Measurements from ENCODE around the gene SLC30A3. TPM values are rescaled to one million over a fixed set of nuclear protein-coding genes. Genes with fewer than 3 reads are reported as not detected.

SLC30A3 gene
- total RNA-seq, 1 experiment from 2014 or later, result not detected

- H3K27ac Mint-ChIP-seq (ENCODE audit: low read depth, unreplicated experiment), result peak within 1 kb of the TSS; percentile 99
- DNase-seq (ENCODE audit: unreplicated experiment), result peak; percentile 87
- H3K36me3 Mint-ChIP-seq (ENCODE audit: insufficient read depth, unreplicated experiment), result peaks cover 44% of the 10 kb centered on the region
- no TSS peak for BruUV-seq (replicated peaks)
- H3K27me3 Mint-ChIP-seq (ENCODE audit: insufficient read depth, unreplicated experiment), result no peaks in the 10 kb centered on the region
- POLR2A ChIA-PET, result interaction anchor here (0.6 to 3.2 kb wide), 17 partner anchors 66 to 451 kb away, joined by 3 to 20 read pairs (median 4); partner anchors contain the start of genes AGBL5, GTF3C2, KHK and MPV17
- TF ChIP-seq CTCF (IDR thresholded peaks at IDR 0.05; ENCODE audit: unreplicated experiment), result no peak
- intact Hi-C loops (cut with micrococcal nuclease), result loop anchor here (10.0 kb wide), 1 partner anchor 73 kb away; the partner anchor contains the start of gene TRIM54
- H3K4me1 Mint-ChIP-seq (ENCODE audit: insufficient read depth, unreplicated experiment), result peaks cover 20% of the 10 kb centered on the region
- peak within 1 kb of the TSS; percentile 86 for H3K4me3 Mint-ChIP-seq (ENCODE audit: unreplicated experiment)
- no peaks in the 10 kb centered on the region for H3K9me3 Mint-ChIP-seq (ENCODE audit: unreplicated experiment)
- CTCF ChIA-PET, result interaction anchor here (0.6 to 2.3 kb wide), 3 partner anchors 10 to 113 kb away, joined by 3 to 5 read pairs (median 5); no protein-coding TSS in a partner anchor
Measured at GRCh38 chr2:27211943-27212625, 50.8 kb downstream of the SLC30A3 start, which contains the start of the genes ATRAID and SLC5A6. Gene ATRAID (plus strand): TSS chr2:27212041. CDS start chr2:27212369, 328 bp downstream. Gene SLC5A6 (minus strand): TSS chr2:27212268. CDS start chr2:27207650, 4,618 bp downstream.

- Mint-ChIP-seq H3K36me3 (ENCODE audit: insufficient read depth, unreplicated experiment) (peaks cover 49% of the 10 kb centered on the region), H3K27me3 (ENCODE audit: insufficient read depth, unreplicated experiment) (no peaks in the 10 kb centered on the region), H3K4me3 (ENCODE audit: unreplicated experiment) (peak overlapping the region; percentile 86), H3K9me3 (ENCODE audit: unreplicated experiment) (no peaks in the 10 kb centered on the region), H3K4me1 (ENCODE audit: insufficient read depth, unreplicated experiment) (peaks cover 18% of the 10 kb centered on the region), H3K27ac (ENCODE audit: low read depth, unreplicated experiment) (peak overlapping the region; percentile 99)
- intact Hi-C loops (cut with micrococcal nuclease), result loop anchor here (10.0 kb wide), 1 partner anchor 73 kb away; the partner anchor contains the start of gene TRIM54
- TSS peak; percentile 75 for BruUV-seq (replicated peaks)
- CTCF ChIA-PET, result interaction anchor here (0.7 to 2.3 kb wide), 3 partner anchors 9 to 112 kb away, joined by 3 to 5 read pairs (median 5); no protein-coding TSS in a partner anchor
- POLR2A ChIA-PET, result interaction anchor here (0.6 to 3.2 kb wide), 14 partner anchors 20 to 452 kb away, joined by 3 to 20 read pairs (median 4); partner anchors contain the start of genes AGBL5, KHK, PREB and SUPT7L
- TF ChIP-seq CTCF (IDR thresholded peaks at IDR 0.05; ENCODE audit: unreplicated experiment), result no peak
- DNase-seq (ENCODE audit: unreplicated experiment), result peak; percentile 46
Measured at GRCh38 chr2:27211241-27211942, 51.5 kb downstream of the SLC30A3 start.

GRCh38 chr2:27209621-27210401, 53.0 kb downstream of the SLC30A3 start:
- CTCF ChIA-PET, result interaction anchor here (0.9 kb wide), 1 partner anchor 78 kb away, joined by 3 read pairs; no protein-coding TSS in a partner anchor
- intact Hi-C loops (cut with micrococcal nuclease), result loop anchor here (10.0 kb wide), 1 partner anchor 75 kb away; the partner anchor contains the start of gene TRIM54
- no peaks in the 10 kb centered on the region for H3K9me3 Mint-ChIP-seq (ENCODE audit: unreplicated experiment)
- no peak overlapping the region for H3K27ac Mint-ChIP-seq (ENCODE audit: low read depth, unreplicated experiment)
- no peak for TF ChIP-seq CTCF (IDR thresholded peaks at IDR 0.05; ENCODE audit: unreplicated experiment)
- H3K36me3 Mint-ChIP-seq (ENCODE audit: insufficient read depth, unreplicated experiment), result peaks cover 48% of the 10 kb centered on the region
- no peaks in the 10 kb centered on the region for H3K27me3 Mint-ChIP-seq (ENCODE audit: insufficient read depth, unreplicated experiment)
- peaks cover 17% of the 10 kb centered on the region for H3K4me1 Mint-ChIP-seq (ENCODE audit: insufficient read depth, unreplicated experiment)
- BruUV-seq (replicated peaks), result TSS peak; percentile 10
- DNase-seq (ENCODE audit: unreplicated experiment), result peak; percentile 8
- H3K4me3 Mint-ChIP-seq (ENCODE audit: unreplicated experiment), result no peak overlapping the region
- POLR2A ChIA-PET, result no interaction called here
